RWPE1 (cell line): ENCODE measurements around the gene SCIN.
"Not testable (repeated sequence)": the region's sequence is repeated elsewhere in the genome, so short reads cannot be mapped to it uniquely, and the experiment has no call there.

Source experiments
- CTCF ChIA-PET: fragments of 350-600 bp; sonication (Branson Sonifier 250); formaldehyde crosslinking; extraction: SDS; loops from one replicate; lab custom pipeline; 2021; lab: Yijun Ruan, JAX
- POLR2A ChIA-PET: fragments of 400-600 bp; formaldehyde crosslinking; extraction: SDS; loops from one replicate; lab custom pipeline; 2020; ENCODE audit warnings: antibody characterized with exemption; ENCODE audit not compliant: low non-redundant PET; lab: Yijun Ruan, JAX
- DNase-seq: peaks from one replicate; pipeline ENCODE4 v3.0.0; 2012; ENCODE audit warnings: low spot score
- H3K27ac ChIP-seq: fragments of 450-650 bp; 2 replicates; pipeline ENCODE4 v1.5.1; 2017
- TF ChIP-seq, protein P1 (sequence below): fragments of 450-650 bp; conservative IDR thresholded peaks from 2 replicates; pipeline ENCODE4 v1.5.1; 2017; ENCODE audit warnings: low read depth, mild to moderate bottlenecking

SCIN gene

DNA sequence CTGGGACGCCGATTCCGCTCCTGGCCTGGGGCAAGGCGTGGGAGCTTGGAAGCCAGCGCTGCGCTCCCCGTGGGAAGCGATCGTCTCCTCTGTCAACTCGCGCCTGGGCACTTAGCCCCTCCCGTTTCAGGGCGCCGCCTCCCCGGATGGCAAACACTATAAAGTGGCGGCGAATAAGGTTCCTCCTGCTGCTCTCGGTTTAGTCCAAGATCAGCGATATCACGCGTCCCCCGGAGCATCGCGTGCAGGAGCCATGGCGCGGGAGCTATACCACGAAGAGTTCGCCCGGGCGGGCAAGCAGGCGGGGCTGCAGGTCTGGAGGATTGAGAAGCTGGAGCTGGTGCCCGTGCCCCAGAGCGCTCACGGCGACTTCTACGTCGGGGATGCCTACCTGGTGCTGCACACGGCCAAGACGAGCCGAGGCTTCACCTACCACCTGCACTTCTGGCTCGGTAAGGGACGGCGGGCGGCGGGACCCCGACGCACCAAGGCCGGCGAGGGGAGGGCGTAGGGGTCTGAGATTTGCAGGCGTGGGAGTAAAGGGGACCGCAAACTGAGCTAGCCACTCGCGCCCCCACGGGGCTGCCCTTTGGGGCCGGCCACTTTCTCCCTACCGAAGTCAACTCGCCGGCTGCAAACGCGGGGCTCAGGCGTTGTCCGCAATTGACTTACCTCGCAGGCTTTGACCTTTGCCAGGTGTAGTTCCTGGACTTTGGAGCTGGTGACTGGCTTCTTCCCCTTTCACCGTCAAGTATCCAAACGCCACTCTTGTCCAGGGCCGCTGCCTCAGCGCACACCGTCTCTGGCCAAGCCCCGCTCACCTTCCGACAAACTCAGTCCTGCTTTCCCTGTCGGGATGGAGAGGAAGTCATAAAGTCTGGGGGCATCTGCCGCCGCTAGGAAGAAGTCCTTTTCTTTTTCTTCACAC, at the start of gene SCIN:
Gene SCIN (plus strand): TSS at position 187 of the 928 bp plus-strand sequence. CDS start 67 bp downstream, at position 254.
- CTCF ChIA-PET, result no interaction called here
- POLR2A ChIA-PET, result interaction anchor here (0.5 to 0.6 kb wide), 2 partner anchors 16 to 26 kb away, joined by 3 to 4 read pairs; no protein-coding TSS in a partner anchor
- H3K27ac ChIP-seq, result no peak within 1 kb of the TSS
- DNase-seq, result peak; percentile 20
- TF ChIP-seq, protein P1, sequence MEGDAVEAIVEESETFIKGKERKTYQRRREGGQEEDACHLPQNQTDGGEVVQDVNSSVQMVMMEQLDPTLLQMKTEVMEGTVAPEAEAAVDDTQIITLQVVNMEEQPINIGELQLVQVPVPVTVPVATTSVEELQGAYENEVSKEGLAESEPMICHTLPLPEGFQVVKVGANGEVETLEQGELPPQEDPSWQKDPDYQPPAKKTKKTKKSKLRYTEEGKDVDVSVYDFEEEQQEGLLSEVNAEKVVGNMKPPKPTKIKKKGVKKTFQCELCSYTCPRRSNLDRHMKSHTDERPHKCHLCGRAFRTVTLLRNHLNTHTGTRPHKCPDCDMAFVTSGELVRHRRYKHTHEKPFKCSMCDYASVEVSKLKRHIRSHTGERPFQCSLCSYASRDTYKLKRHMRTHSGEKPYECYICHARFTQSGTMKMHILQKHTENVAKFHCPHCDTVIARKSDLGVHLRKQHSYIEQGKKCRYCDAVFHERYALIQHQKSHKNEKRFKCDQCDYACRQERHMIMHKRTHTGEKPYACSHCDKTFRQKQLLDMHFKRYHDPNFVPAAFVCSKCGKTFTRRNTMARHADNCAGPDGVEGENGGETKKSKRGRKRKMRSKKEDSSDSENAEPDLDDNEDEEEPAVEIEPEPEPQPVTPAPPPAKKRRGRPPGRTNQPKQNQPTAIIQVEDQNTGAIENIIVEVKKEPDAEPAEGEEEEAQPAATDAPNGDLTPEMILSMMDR, result no peak

- no peak overlapping the region for H3K27ac ChIP-seq
- TF ChIP-seq, protein P1, result peak; percentile 67
- POLR2A ChIA-PET, result no interaction called here
- CTCF ChIA-PET, result interaction anchor here (0.6 to 2.0 kb wide), 15 partner anchors 8 to 1324 kb away, joined by 3 to 31 read pairs (median 4); no protein-coding TSS in a partner anchor
- DNase-seq, result peak; percentile 28
Measured at GRCh38 chr7:12524794-12525386, 45.6 kb upstream of the SCIN start.

DNA sequence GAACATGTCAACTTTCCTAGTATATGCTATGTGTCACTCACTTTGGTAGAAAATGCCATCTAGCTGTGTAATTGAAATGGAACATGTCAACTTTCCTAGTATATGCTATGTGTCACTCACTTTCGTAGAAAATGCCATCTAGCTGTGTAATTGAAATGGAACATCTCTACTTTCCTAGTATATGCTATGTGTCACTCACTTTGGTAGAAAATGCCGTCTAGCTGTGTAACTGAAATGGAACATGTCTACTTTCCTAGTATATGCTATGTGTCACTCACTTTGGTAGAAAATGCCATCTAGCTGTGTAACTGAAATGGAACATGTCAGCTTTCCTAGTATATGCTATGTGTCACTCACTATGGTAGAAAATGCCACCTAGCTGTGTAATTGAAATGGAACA, 43.8 kb upstream of the SCIN start:
- POLR2A ChIA-PET, DNase-seq, CTCF ChIA-PET: not testable (repeated sequence)

DNA sequence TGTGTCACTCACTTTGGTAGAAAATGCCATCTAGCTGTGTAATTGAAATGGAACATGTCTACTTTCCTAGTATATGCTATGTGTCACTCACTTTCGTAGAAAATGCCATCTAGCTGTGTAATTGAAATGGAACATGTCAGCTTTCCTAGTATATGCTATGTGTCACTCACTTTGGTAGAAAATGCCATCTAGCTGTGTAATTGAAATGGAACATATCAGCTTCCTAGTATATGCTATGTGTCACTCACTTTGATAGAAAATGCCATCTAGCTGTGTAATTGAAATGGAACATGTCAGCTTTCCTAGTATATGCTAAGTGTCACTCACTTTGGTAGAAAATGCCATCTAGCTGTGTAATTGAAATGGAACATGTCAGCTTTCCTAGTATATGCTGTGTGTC, 42.9 kb upstream of the SCIN start:
- POLR2A ChIA-PET, result not testable (repeated sequence)
- CTCF ChIA-PET, result interaction anchor here (0.7 kb wide), 1 partner anchor 656 kb away, joined by 5 read pairs; no protein-coding TSS in a partner anchor

More for the DNA sequence above, 43.8 kb upstream of the SCIN start:
- not testable (repeated sequence) for H3K27ac ChIP-seq

GRCh38 chr7:12529971-12530710, 40.4 kb upstream of the SCIN start:
- ChIA-PET CTCF (interaction anchor here (0.6 kb wide), 1 partner anchor 48 kb away, joined by 5 read pairs; no protein-coding TSS in a partner anchor), POLR2A (no interaction called here)
- no peak for DNase-seq
- TF ChIP-seq, protein P1, result no peak
- H3K27ac ChIP-seq, result no peak overlapping the region

More for the DNA sequence above, 42.9 kb upstream of the SCIN start:
- not testable (repeated sequence) for H3K27ac ChIP-seq, DNase-seq

- no peak overlapping the region for H3K27ac ChIP-seq
- TF ChIP-seq, protein P1, result no peak
- DNase-seq, result no peak
- ChIA-PET POLR2A (no interaction called here), CTCF (interaction anchor here (0.7 kb wide), 1 partner anchor 1981 kb away, joined by 7 read pairs; no protein-coding TSS in a partner anchor)
Measured at GRCh38 chr7:12531784-12532183, 38.7 kb upstream of the SCIN start.

GRCh38 chr7:12534046-12534445, 36.5 kb upstream of the SCIN start:
- ChIA-PET CTCF (no interaction called here), POLR2A (no interaction called here)
- TF ChIP-seq, protein P1, result no peak
- DNase-seq, result no peak
- H3K27ac ChIP-seq, result no peak overlapping the region
